Measurements from ENCODE around the gene GPR101.

GPR101 gene

DNA sequence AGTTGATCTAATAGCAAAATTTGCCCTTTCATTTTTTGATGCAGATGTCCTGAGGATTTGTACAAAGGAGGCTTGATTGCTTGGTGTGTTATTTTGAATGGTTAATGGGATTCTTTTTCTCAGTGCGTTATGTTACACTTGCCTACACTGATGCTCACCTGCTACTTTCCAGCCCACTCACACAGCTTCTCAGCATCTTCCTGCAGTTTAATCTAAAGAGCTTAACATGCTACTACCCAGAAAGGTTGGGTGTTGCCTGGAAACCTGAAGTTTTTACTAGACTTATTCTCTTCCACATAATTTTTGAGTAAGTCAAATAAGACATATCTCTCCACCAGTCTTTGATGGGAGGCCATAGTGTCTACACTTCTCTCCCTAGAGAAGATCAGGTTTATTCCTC is 9.9 kb upstream of the GPR101 start:
- H3K27me3 ChIP-seq (ENCODE audit: insufficient read depth, low read length): peaks cover 9% of the 10 kb centered on the region; the same call in 1 of the 2 replicates
- H3K27ac ChIP-seq (ENCODE audit: low read depth, low read length): no peak overlapping the region
- H3K4me1 ChIP-seq (ENCODE audit: control insufficient read depth, insufficient read depth, low read length, unreplicated experiment): no peaks in the 10 kb centered on the region
- no peak overlapping the region for H3K4me3 ChIP-seq (ENCODE audit: low read depth, low read length)
- H3K36me3 ChIP-seq (ENCODE audit: insufficient read depth, low read length): no peaks in the 10 kb centered on the region
- no peak overlapping the region for H2AFZ ChIP-seq (ENCODE audit: low read length, unreplicated experiment)
- H3K79me2 ChIP-seq (ENCODE audit: control insufficient read depth, insufficient read depth, low read length, unreplicated experiment): no peaks in the 10 kb centered on the region

DNA sequence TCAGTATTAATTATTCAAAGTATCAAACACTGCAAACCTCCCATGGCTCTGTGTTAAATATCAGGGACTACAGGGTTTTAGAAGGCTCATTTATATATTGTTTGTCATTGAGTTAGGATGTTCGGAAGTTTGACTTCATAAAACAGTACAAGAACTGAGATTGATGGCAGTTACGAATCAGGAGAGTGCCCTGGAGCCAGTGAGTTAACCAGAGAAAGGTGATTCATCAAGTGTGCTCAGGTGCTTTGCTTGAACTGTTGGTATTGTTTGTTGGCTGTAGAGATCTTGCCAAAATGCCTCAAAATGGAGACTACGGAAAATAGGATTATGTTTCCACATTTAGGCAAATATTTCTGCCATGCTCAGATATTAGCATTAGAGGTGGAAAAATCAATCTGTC is 7.5 kb upstream of the GPR101 start:
- Histone ChIP-seq H2AFZ (ENCODE audit: low read length, unreplicated experiment) (no peak overlapping the region), H3K4me3 (ENCODE audit: low read depth, low read length) (no peak overlapping the region), H3K36me3 (ENCODE audit: insufficient read depth, low read length) (no peaks in the 10 kb centered on the region), H3K79me2 (ENCODE audit: control insufficient read depth, insufficient read depth, low read length, unreplicated experiment) (no peaks in the 10 kb centered on the region), H3K4me1 (ENCODE audit: control insufficient read depth, insufficient read depth, low read length, unreplicated experiment) (no peaks in the 10 kb centered on the region), H3K27ac (ENCODE audit: low read depth, low read length) (no peak overlapping the region), H3K27me3 (ENCODE audit: insufficient read depth, low read length) (peaks cover 22% of the 10 kb centered on the region)

DNA sequence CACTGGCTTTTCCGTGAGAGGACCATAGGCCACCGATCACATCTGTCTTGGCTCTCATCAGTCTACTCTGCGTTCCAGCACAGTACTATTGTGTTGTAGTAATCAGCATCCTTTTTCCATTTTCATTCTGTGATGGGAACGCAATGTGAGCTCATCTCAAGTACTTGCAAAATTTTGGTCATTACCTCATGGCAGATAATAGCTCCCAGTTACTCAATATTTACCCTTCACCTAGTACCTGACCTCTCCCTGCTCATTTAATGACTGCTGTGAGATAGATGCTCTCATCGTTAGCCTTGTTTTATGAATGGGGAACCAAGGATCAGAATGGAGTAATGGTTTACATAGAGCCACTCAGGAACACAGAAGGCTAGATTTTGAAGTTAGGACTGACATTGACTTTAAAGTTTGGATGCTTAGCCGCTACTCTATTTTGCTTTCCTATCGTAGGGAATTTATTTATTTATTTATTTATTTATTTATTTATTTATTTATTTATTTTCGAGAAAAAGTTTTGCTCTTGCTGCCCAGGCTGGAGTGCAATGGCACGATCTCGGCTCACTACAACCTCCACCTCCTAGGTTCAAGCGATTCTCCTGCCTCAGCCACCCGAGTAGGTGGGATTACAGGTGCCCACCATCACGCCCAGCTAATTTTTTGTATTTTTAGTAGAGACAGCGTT is 6.5 kb upstream of the GPR101 start:
- H3K27ac ChIP-seq (ENCODE audit: low read depth, low read length): no peak overlapping the region
- H2AFZ ChIP-seq (ENCODE audit: low read length, unreplicated experiment): no peak overlapping the region
- no peaks in the 10 kb centered on the region for H3K36me3 ChIP-seq (ENCODE audit: insufficient read depth, low read length)
- H3K4me3 ChIP-seq (ENCODE audit: low read depth, low read length): no peak overlapping the region
- H3K79me2 ChIP-seq (ENCODE audit: control insufficient read depth, insufficient read depth, low read length, unreplicated experiment): no peaks in the 10 kb centered on the region
- no peaks in the 10 kb centered on the region for H3K4me1 ChIP-seq (ENCODE audit: control insufficient read depth, insufficient read depth, low read length, unreplicated experiment)
- H3K27me3 ChIP-seq (ENCODE audit: insufficient read depth, low read length): peaks cover 32% of the 10 kb centered on the region

DNA sequence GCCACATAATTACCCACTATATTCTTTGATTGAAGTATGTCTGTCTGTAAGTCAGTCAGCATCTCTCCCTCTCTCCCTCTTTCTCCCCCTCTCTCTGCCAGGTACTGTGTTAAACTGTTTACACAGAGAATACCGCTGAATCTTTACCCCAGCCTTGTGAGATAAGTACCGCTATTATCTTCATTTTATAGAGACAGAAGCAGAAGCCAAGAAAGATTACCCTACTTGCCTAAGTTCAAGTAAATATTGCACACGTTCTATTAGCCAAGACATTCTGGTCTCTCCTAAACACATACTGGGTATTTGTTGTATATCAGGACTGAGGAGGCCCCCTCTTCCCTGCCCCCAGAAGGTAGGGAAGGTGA is 695 bp upstream of the GPR101 start:
- Histone ChIP-seq H3K36me3 (ENCODE audit: insufficient read depth, low read length) (no peaks in the 10 kb centered on the region), H3K27ac (ENCODE audit: low read depth, low read length) (no peak overlapping the region), H2AFZ (ENCODE audit: low read length, unreplicated experiment) (no peak overlapping the region), H3K79me2 (ENCODE audit: control insufficient read depth, insufficient read depth, low read length, unreplicated experiment) (no peaks in the 10 kb centered on the region), H3K4me3 (ENCODE audit: low read depth, low read length) (no peak overlapping the region), H3K27me3 (ENCODE audit: insufficient read depth, low read length) (peaks cover 80% of the 10 kb centered on the region), H3K4me1 (ENCODE audit: control insufficient read depth, insufficient read depth, low read length, unreplicated experiment) (no peaks in the 10 kb centered on the region)

DNA sequence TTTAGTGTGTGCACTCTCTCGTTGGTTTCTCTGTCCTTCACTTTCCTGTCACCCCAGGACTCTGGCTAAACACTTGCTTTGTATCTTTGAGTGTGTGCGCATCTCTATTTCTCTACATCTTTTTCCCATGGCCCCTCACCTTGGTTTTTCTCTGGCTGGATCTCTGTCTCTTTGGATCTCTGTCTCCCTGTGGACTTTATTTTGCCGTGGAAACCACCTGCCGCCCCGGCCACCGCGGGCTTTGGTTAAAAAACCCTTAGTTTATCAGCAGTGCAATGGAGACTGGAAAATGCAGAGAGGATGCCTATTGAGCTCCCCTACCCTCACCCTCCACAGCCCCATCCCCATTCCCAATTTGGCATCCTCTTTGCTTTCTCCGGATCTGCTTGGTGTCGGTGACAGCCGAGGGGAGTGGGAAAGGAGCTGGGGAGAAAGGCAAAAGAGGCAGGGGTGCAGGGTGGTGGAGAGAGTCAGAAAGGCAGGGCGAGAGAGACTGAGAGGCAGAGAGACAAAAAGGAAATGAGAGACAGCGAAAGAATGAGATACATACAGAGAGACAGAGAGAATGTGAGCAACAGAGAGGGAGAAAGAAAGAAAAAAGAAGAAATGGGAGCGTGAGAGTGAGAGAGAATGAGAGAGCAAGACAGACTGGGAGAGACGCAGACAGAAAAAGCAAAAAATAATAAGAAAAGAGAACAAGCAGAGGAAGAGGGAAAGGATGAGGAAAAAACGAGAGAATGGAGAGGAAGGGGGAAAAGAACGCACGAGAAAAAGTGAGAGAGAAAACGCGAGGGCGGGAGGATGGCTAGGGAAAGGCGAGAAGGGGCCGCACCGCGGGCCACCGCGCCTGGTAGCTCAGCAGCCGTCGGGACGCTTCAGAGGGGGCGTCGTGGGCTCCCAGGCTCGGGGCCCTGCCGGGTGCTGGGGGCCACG is 688 bp downstream of the GPR101 start:
- Histone ChIP-seq H3K27ac (ENCODE audit: low read depth, low read length) (no peak overlapping the region), H3K79me2 (ENCODE audit: control insufficient read depth, insufficient read depth, low read length, unreplicated experiment) (no peaks in the 10 kb centered on the region), H3K36me3 (ENCODE audit: insufficient read depth, low read length) (no peaks in the 10 kb centered on the region), H3K4me1 (ENCODE audit: control insufficient read depth, insufficient read depth, low read length, unreplicated experiment) (no peaks in the 10 kb centered on the region), H3K4me3 (ENCODE audit: low read depth, low read length) (peak overlapping the region; percentile 70), H2AFZ (ENCODE audit: low read length, unreplicated experiment) (no peak overlapping the region), H3K27me3 (ENCODE audit: insufficient read depth, low read length) (peaks cover 92% of the 10 kb centered on the region)

DNA sequence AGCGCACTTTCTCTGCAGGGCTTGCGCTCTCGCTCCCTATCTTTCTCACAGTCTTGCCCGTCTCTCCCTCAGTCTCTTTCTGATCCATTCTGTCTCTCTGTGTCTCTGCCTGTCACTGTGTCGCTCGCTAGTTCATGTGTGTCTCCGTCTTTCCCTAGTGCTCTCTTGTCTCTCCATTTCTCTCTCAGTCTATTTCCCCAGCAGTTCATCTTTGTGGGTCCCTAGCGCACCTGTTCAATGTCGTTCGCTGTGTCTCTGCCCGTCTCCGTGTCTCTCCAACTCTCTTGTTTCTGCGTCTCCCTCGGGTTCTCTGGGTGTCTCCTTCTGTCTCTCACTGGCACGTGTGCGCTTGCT is 1.5 kb downstream of the GPR101 start:
- peak overlapping the region; percentile 70 for H3K4me3 ChIP-seq (ENCODE audit: low read depth, low read length)
- H3K27ac ChIP-seq (ENCODE audit: low read depth, low read length): no peak overlapping the region
- peak overlapping the region; percentile 7 for H2AFZ ChIP-seq (ENCODE audit: low read length, unreplicated experiment)
- H3K27me3 ChIP-seq (ENCODE audit: insufficient read depth, low read length): peaks cover 89% of the 10 kb centered on the region
- no peaks in the 10 kb centered on the region for H3K36me3 ChIP-seq (ENCODE audit: insufficient read depth, low read length)
- H3K79me2 ChIP-seq (ENCODE audit: control insufficient read depth, insufficient read depth, low read length, unreplicated experiment): no peaks in the 10 kb centered on the region
- no peaks in the 10 kb centered on the region for H3K4me1 ChIP-seq (ENCODE audit: control insufficient read depth, insufficient read depth, low read length, unreplicated experiment)

DNA sequence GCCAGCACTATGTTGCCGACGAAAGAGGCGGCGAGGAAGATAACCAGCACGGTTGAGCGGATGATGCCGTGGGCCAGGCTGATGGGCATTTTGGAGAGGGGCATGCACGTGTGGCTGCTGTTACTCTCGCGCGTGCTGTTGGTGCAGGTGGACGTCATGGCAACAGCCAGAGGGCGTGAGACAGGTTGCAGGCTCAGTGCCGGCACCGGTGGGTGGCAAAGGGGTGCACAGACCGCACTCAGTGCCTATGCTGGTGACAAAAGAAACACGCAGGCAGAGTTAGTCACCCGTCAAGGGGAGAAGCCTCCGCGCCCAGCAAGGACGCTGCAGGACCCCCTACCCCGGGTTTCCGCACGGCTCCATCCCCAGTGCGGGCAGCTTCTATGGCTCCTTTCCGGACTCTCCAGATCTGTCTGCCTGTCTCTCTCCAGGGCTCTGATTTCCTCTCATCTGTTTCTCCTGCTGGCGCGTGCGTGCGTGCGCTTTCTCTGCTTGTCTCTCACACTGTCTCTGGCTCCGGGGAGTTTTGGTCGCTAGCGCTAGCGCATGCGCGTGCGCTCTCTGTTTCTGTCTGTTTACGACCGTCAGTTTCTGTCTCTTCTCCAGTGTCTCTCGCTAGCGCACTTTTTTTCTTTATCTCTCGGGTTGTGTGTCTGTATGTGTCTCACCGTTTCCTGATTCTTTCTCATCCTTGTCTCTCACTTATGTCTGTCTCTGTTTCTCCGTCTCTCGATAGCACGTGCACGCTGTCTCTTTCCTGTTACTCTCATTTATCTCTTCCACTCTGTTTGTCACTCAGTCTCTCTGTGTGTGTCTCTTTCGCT is 2.1 kb downstream of the GPR101 start:
- H3K36me3 ChIP-seq (ENCODE audit: insufficient read depth, low read length): no peaks in the 10 kb centered on the region
- peaks cover 87% of the 10 kb centered on the region for H3K27me3 ChIP-seq (ENCODE audit: insufficient read depth, low read length)
- H3K4me3 ChIP-seq (ENCODE audit: low read depth, low read length): peak overlapping the region; percentile 70
- no peaks in the 10 kb centered on the region for H3K79me2 ChIP-seq (ENCODE audit: control insufficient read depth, insufficient read depth, low read length, unreplicated experiment)
- H3K4me1 ChIP-seq (ENCODE audit: control insufficient read depth, insufficient read depth, low read length, unreplicated experiment): no peaks in the 10 kb centered on the region
- H2AFZ ChIP-seq (ENCODE audit: low read length, unreplicated experiment): peak overlapping the region; percentile 7
- H3K27ac ChIP-seq (ENCODE audit: low read depth, low read length): no peak overlapping the region

DNA sequence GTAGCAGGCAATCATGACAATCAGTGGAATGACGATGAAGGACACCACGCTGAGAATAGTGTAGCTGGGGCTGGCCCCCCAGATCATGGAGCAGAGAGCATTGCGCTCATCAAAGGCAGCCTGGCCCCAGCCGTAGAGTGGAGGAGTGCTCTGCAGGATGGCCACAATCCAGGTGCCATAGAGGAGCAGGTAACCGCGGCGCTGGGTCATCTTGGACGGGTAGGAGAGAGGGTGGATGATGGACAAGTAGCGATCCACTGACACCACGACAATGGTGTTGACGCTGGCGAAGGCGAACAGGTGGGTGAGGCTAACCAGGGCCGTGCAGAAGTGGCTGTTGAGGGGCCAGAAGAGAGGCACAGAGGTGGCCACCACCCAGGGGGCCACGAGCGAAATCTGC is 2.8 kb downstream of the GPR101 start:
- Histone ChIP-seq H3K27ac (ENCODE audit: low read depth, low read length) (no peak overlapping the region), H3K4me1 (ENCODE audit: control insufficient read depth, insufficient read depth, low read length, unreplicated experiment) (no peaks in the 10 kb centered on the region), H3K79me2 (ENCODE audit: control insufficient read depth, insufficient read depth, low read length, unreplicated experiment) (no peaks in the 10 kb centered on the region), H3K36me3 (ENCODE audit: insufficient read depth, low read length) (no peaks in the 10 kb centered on the region), H3K4me3 (ENCODE audit: low read depth, low read length) (no peak overlapping the region), H2AFZ (ENCODE audit: low read length, unreplicated experiment) (no peak overlapping the region), H3K27me3 (ENCODE audit: insufficient read depth, low read length) (peaks cover 83% of the 10 kb centered on the region)

DNA sequence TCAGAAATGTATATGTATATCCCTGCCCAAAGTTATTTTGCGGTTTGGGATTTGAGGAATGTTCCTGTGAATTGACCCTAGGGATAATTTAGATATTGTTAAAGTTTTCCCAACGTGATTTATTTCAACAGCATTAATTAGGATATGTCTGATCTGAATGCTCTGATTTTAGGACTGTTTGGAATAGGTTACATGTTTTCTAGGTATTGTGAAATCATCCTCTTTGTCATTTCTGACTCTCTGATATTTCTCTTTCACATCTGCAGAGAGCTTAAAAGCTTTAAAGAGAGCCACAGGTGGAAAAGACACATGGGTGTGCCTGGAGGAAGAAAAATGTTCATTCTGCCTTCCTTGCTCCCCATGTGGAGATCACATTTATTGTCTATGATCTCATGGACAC is 5.1 kb downstream of the GPR101 start:
- no peaks in the 10 kb centered on the region for H3K4me1 ChIP-seq (ENCODE audit: control insufficient read depth, insufficient read depth, low read length, unreplicated experiment)
- H3K27me3 ChIP-seq (ENCODE audit: insufficient read depth, low read length): peaks cover 71% of the 10 kb centered on the region
- H3K4me3 ChIP-seq (ENCODE audit: low read depth, low read length): no peak overlapping the region
- no peaks in the 10 kb centered on the region for H3K79me2 ChIP-seq (ENCODE audit: control insufficient read depth, insufficient read depth, low read length, unreplicated experiment)
- H3K36me3 ChIP-seq (ENCODE audit: insufficient read depth, low read length): no peaks in the 10 kb centered on the region
- H3K27ac ChIP-seq (ENCODE audit: low read depth, low read length): no peak overlapping the region
- no peak overlapping the region for H2AFZ ChIP-seq (ENCODE audit: low read length, unreplicated experiment)

DNA sequence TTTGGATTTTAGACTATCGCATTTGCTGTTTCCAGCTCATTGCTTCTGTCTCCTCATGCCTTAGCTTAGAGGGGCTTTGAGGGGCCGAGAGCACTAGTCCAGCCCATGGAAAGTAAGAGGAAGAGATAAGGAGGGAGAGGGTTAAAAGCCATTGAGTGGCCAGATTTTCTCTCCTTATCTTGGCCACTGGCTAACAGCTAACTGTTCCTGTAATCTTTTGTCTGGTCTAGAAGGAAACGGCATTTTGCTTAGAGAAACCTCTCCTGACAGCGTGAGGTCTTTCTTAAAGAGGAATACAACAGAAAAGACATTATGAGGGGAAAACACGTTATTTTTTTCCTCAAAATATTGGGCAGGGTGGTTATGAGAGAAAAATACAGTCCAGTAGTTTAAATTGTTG is 7.9 kb downstream of the GPR101 start:
- H3K27me3 ChIP-seq (ENCODE audit: insufficient read depth, low read length): peaks cover 43% of the 10 kb centered on the region
- no peak overlapping the region for H3K27ac ChIP-seq (ENCODE audit: low read depth, low read length)
- no peak overlapping the region for H2AFZ ChIP-seq (ENCODE audit: low read length, unreplicated experiment)
- H3K4me3 ChIP-seq (ENCODE audit: low read depth, low read length): no peak overlapping the region
- no peaks in the 10 kb centered on the region for H3K36me3 ChIP-seq (ENCODE audit: insufficient read depth, low read length)
- no peaks in the 10 kb centered on the region for H3K79me2 ChIP-seq (ENCODE audit: control insufficient read depth, insufficient read depth, low read length, unreplicated experiment)
- no peaks in the 10 kb centered on the region for H3K4me1 ChIP-seq (ENCODE audit: control insufficient read depth, insufficient read depth, low read length, unreplicated experiment)
